ENCODE results near the gene DAP.
"Not testable (repeated sequence)": the region's sequence is repeated elsewhere in the genome, so short reads cannot be mapped to it uniquely, and the experiment has no call there.

GRCh38 chr5:10638723-10639122, 122.3 kb downstream of the DAP start:
- TF ChIP-seq EP300 (IDR thresholded peaks at IDR 0.05); POLR2AphosphoS5 (IDR thresholded peaks at IDR 0.05); POLR2A (IDR thresholded peaks at IDR 0.05; ENCODE audit: low read depth): not testable (repeated sequence)
- TF ChIP-seq, protein P1, sequence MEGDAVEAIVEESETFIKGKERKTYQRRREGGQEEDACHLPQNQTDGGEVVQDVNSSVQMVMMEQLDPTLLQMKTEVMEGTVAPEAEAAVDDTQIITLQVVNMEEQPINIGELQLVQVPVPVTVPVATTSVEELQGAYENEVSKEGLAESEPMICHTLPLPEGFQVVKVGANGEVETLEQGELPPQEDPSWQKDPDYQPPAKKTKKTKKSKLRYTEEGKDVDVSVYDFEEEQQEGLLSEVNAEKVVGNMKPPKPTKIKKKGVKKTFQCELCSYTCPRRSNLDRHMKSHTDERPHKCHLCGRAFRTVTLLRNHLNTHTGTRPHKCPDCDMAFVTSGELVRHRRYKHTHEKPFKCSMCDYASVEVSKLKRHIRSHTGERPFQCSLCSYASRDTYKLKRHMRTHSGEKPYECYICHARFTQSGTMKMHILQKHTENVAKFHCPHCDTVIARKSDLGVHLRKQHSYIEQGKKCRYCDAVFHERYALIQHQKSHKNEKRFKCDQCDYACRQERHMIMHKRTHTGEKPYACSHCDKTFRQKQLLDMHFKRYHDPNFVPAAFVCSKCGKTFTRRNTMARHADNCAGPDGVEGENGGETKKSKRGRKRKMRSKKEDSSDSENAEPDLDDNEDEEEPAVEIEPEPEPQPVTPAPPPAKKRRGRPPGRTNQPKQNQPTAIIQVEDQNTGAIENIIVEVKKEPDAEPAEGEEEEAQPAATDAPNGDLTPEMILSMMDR (IDR thresholded peaks at IDR 0.05) = not testable (repeated sequence)

Data from esophagus muscularis mucosa (tissue), 4 donors.